ENCODE results near the gene OR2S2.
"Not testable (repeated sequence)": the region's sequence is repeated elsewhere in the genome, so short reads cannot be mapped to it uniquely, and the experiment has no call there.

The OR2S2 gene

GRCh38 chr9:35958104-35958837 lies at the start of gene OR2S2:
OR2S2 (minus strand) TSS chr9:35958154; CDS start chr9:35958098, 56 bp downstream.
- no peak for DNase-seq (ENCODE audit: low read depth in 2 of 2)

GRCh38 chr9:36007316-36007708 lies 49.4 kb upstream of the OR2S2 start:
- no peak for DNase-seq (ENCODE audit: low read depth in 2 of 2)

- DNase-seq (ENCODE audit: low read depth in 2 of 2) = no peak
Measured at GRCh38 chr9:36006549-36007315, 48.8 kb upstream of the OR2S2 start.

GRCh38 chr9:36005891-36006290 lies 47.9 kb upstream of the OR2S2 start:
- DNase-seq (ENCODE audit: low read depth in 2 of 2) = no peak

- no peak for DNase-seq (ENCODE audit: low read depth in 2 of 2)
Measured at GRCh38 chr9:35998333-35998732, 40.4 kb upstream of the OR2S2 start.

GRCh38 chr9:35997016-35997415 lies 39.1 kb upstream of the OR2S2 start:
- DNase-seq (ENCODE audit: low read depth in 2 of 2) = not testable (repeated sequence)

- DNase-seq (ENCODE audit: low read depth in 2 of 2) = no peak
Measured at GRCh38 chr9:35996358-35996970, 38.5 kb upstream of the OR2S2 start.

- DNase-seq (ENCODE audit: low read depth in 2 of 2) = no peak
Measured at GRCh38 chr9:35994959-35995358, 37.0 kb upstream of the OR2S2 start.

GRCh38 chr9:35993976-35994720 lies 36.2 kb upstream of the OR2S2 start:
- no peak for DNase-seq (ENCODE audit: low read depth in 2 of 2)

- DNase-seq (ENCODE audit: low read depth in 2 of 2) = not testable (repeated sequence)
Measured at GRCh38 chr9:35993136-35993535, 35.2 kb upstream of the OR2S2 start.

- DNase-seq (ENCODE audit: low read depth in 2 of 2) = no peak
Measured at GRCh38 chr9:35990155-35990554, 32.2 kb upstream of the OR2S2 start.

GRCh38 chr9:35984021-35984420 lies 26.1 kb upstream of the OR2S2 start:
- DNase-seq (ENCODE audit: low read depth in 2 of 2) = no peak

GRCh38 chr9:35981699-35982098 lies 23.7 kb upstream of the OR2S2 start:
- no peak for DNase-seq (ENCODE audit: low read depth in 2 of 2)

- DNase-seq (ENCODE audit: low read depth in 2 of 2) = no peak
Measured at GRCh38 chr9:35980289-35981011, 22.5 kb upstream of the OR2S2 start.

- DNase-seq (ENCODE audit: low read depth in 2 of 2) = no peak
Measured at GRCh38 chr9:35978792-35979191, 20.8 kb upstream of the OR2S2 start.

GRCh38 chr9:35976726-35977125 lies 18.8 kb upstream of the OR2S2 start:
- DNase-seq (ENCODE audit: low read depth in 2 of 2) = no peak

- no peak for DNase-seq (ENCODE audit: low read depth in 2 of 2)
Measured at GRCh38 chr9:35974800-35975199, 16.8 kb upstream of the OR2S2 start.

- peak; percentile 3 to 6 for DNase-seq (ENCODE audit: low read depth in 2 of 2)
Measured at GRCh38 chr9:35972093-35972492, 14.1 kb upstream of the OR2S2 start.

- no peak for DNase-seq (ENCODE audit: low read depth in 2 of 2)
Measured at GRCh38 chr9:35967042-35967441, 9.1 kb upstream of the OR2S2 start.

GRCh38 chr9:35966433-35966832 lies 8.5 kb upstream of the OR2S2 start:
- no peak for DNase-seq (ENCODE audit: low read depth in 2 of 2)

- DNase-seq (ENCODE audit: low read depth in 2 of 2) = no peak
Measured at GRCh38 chr9:35965011-35965410, 7.1 kb upstream of the OR2S2 start.
